ENCODE results near the gene RNF157. TPM values are rescaled to one million over a fixed set of nuclear protein-coding genes. Genes with fewer than 3 reads are reported as not detected.

Gene RNF157
- total RNA-seq, 2 experiments from 2014 or later, result 103 to 110 TPM

- Mint-ChIP-seq H3K9me3 (no peaks in the 10 kb centered on the region), H3K4me1 (peaks cover 3% of the 10 kb centered on the region), H3K27me3 (no peaks in the 10 kb centered on the region), H3K4me3 (no peak overlapping the region), H3K27ac (no peak overlapping the region), H3K36me3 (peaks cover 54% of the 10 kb centered on the region)
- DNase-seq (no peak), ATAC-seq (ENCODE audit: low read depth) (no peak)
- POLR2A ChIA-PET, result interaction anchor here (1.5 kb wide), 1 partner anchor 103 kb away, joined by 4 read pairs; no protein-coding TSS in a partner anchor
Observed at GRCh38 chr17:76161619-76162266, 78.5 kb downstream of the RNF157 start.

- POLR2A ChIA-PET, result interaction anchor here (1.2 kb wide), 1 partner anchor 18 kb away, joined by 3 read pairs; no protein-coding TSS in a partner anchor
- ATAC-seq (ENCODE audit: low read depth) (no peak), DNase-seq (no peak)
- Mint-ChIP-seq H3K27me3 (no peaks in the 10 kb centered on the region), H3K36me3 (peaks cover 52% of the 10 kb centered on the region), H3K4me3 (no peak overlapping the region), H3K9me3 (no peaks in the 10 kb centered on the region), H3K27ac (no peak overlapping the region), H3K4me1 (peaks cover 2% of the 10 kb centered on the region)
Observed at GRCh38 chr17:76160896-76161528, 79.3 kb downstream of the RNF157 start.

- Mint-ChIP-seq H3K27ac (no peak overlapping the region), H3K4me3 (no peak overlapping the region), H3K27me3 (no peaks in the 10 kb centered on the region), H3K9me3 (no peaks in the 10 kb centered on the region), H3K36me3 (peaks cover 46% of the 10 kb centered on the region), H3K4me1 (peaks cover 5% of the 10 kb centered on the region)
- POLR2A ChIA-PET, result no interaction called here
- DNase-seq (no peak), ATAC-seq (ENCODE audit: low read depth) (no peak)
Observed at GRCh38 chr17:76159157-76159556, 81.1 kb downstream of the RNF157 start.

GRCh38 chr17:76157759-76158158 lies 82.5 kb downstream of the RNF157 start:
- H3K27me3 Mint-ChIP-seq, result no peaks in the 10 kb centered on the region
- peak overlapping the region; percentile 44 for H3K27ac Mint-ChIP-seq
- H3K4me1 Mint-ChIP-seq, result peaks cover 11% of the 10 kb centered on the region
- POLR2A ChIA-PET, result no interaction called here
- H3K36me3 Mint-ChIP-seq, result peaks cover 38% of the 10 kb centered on the region
- no peaks in the 10 kb centered on the region for H3K9me3 Mint-ChIP-seq
- DNase-seq, result no peak
- no peak overlapping the region for H3K4me3 Mint-ChIP-seq
- ATAC-seq (ENCODE audit: low read depth), result no peak

- POLR2A ChIA-PET, result interaction anchor here (1.3 kb wide), 1 partner anchor 23 kb away, joined by 4 read pairs; no protein-coding TSS in a partner anchor
- H3K27ac Mint-ChIP-seq, result no peak overlapping the region
- DNase-seq (no peak), ATAC-seq (ENCODE audit: low read depth) (no peak)
- peaks cover 21% of the 10 kb centered on the region for H3K4me1 Mint-ChIP-seq
- H3K9me3 Mint-ChIP-seq, result no peaks in the 10 kb centered on the region
- no peak overlapping the region for H3K4me3 Mint-ChIP-seq
- no peaks in the 10 kb centered on the region for H3K27me3 Mint-ChIP-seq
- peaks cover 39% of the 10 kb centered on the region for H3K36me3 Mint-ChIP-seq
Observed at GRCh38 chr17:76156662-76156991, 83.7 kb downstream of the RNF157 start.

- no peaks in the 10 kb centered on the region for H3K27me3 Mint-ChIP-seq
- no peaks in the 10 kb centered on the region for H3K9me3 Mint-ChIP-seq
- H3K4me3 Mint-ChIP-seq, result no peak overlapping the region
- POLR2A ChIA-PET, result interaction anchor here (1.3 kb wide), 1 partner anchor 24 kb away, joined by 4 read pairs; no protein-coding TSS in a partner anchor
- peaks cover 39% of the 10 kb centered on the region for H3K36me3 Mint-ChIP-seq
- DNase-seq (no peak), ATAC-seq (ENCODE audit: low read depth) (no peak)
- no peak overlapping the region for H3K27ac Mint-ChIP-seq
- peaks cover 22% of the 10 kb centered on the region for H3K4me1 Mint-ChIP-seq
Observed at GRCh38 chr17:76155988-76156661, 84.2 kb downstream of the RNF157 start.

GRCh38 chr17:76154936-76155845 lies 85.1 kb downstream of the RNF157 start:
- ATAC-seq (ENCODE audit: low read depth) (no peak), DNase-seq (no peak)
- POLR2A ChIA-PET, result interaction anchor here (1.3 kb wide), 1 partner anchor 24 kb away, joined by 4 read pairs; no protein-coding TSS in a partner anchor
- H3K27ac Mint-ChIP-seq, result no peak overlapping the region
- H3K4me3 Mint-ChIP-seq, result no peak overlapping the region
- H3K36me3 Mint-ChIP-seq, result peaks cover 42% of the 10 kb centered on the region
- H3K27me3 Mint-ChIP-seq, result no peaks in the 10 kb centered on the region
- no peaks in the 10 kb centered on the region for H3K9me3 Mint-ChIP-seq
- H3K4me1 Mint-ChIP-seq, result peaks cover 24% of the 10 kb centered on the region

GRCh38 chr17:76154292-76154691 lies 86.0 kb downstream of the RNF157 start:
- Mint-ChIP-seq H3K36me3 (peaks cover 40% of the 10 kb centered on the region), H3K27me3 (no peaks in the 10 kb centered on the region), H3K4me1 (peaks cover 24% of the 10 kb centered on the region), H3K27ac (no peak overlapping the region), H3K9me3 (no peaks in the 10 kb centered on the region), H3K4me3 (no peak overlapping the region)
- POLR2A ChIA-PET, result interaction anchor here (0.5 to 1.1 kb wide), 2 partner anchors 9 to 48 kb away, joined by 3 to 4 read pairs; no protein-coding TSS in a partner anchor
- no peak for DNase-seq
- no peak for ATAC-seq (ENCODE audit: low read depth)

GRCh38 chr17:76153640-76154039 lies 86.7 kb downstream of the RNF157 start:
- ATAC-seq (ENCODE audit: low read depth) (no peak), DNase-seq (no peak)
- Mint-ChIP-seq H3K36me3 (peaks cover 41% of the 10 kb centered on the region), H3K4me3 (no peak overlapping the region), H3K4me1 (peaks cover 27% of the 10 kb centered on the region), H3K27ac (peak overlapping the region; percentile 11), H3K9me3 (no peaks in the 10 kb centered on the region), H3K27me3 (no peaks in the 10 kb centered on the region)
- POLR2A ChIA-PET, result interaction anchor here (0.5 to 1.1 kb wide), 2 partner anchors 8 to 49 kb away, joined by 3 to 4 read pairs; no protein-coding TSS in a partner anchor

GRCh38 chr17:76153202-76153601 lies 87.1 kb downstream of the RNF157 start:
- POLR2A ChIA-PET, result interaction anchor here (1.2 to 1.8 kb wide), 3 partner anchors 10 to 115 kb away, joined by 4 to 9 read pairs (median 6); partner anchors contain the start of gene FOXJ1
- peak overlapping the region; percentile 88 for H3K27ac Mint-ChIP-seq

GRCh38 chr17:76152591-76152990 lies 87.7 kb downstream of the RNF157 start:
- POLR2A ChIA-PET, result interaction anchor here (0.6 to 1.8 kb wide), 6 partner anchors 9 to 116 kb away, joined by 3 to 9 read pairs (median 5); partner anchors contain the start of gene FOXJ1
- Mint-ChIP-seq H3K36me3 (peaks cover 34% of the 10 kb centered on the region), H3K9me3 (no peaks in the 10 kb centered on the region), H3K27me3 (no peaks in the 10 kb centered on the region), H3K27ac (peak overlapping the region; percentile 88), H3K4me1 (peaks cover 29% of the 10 kb centered on the region), H3K4me3 (no peak overlapping the region)
- ATAC-seq (ENCODE audit: low read depth) (no peak), DNase-seq (no peak)

More at GRCh38 chr17:76153202-76153601, 87.1 kb downstream of the RNF157 start:
- no peak overlapping the region for H3K4me3 Mint-ChIP-seq
- no peaks in the 10 kb centered on the region for H3K9me3 Mint-ChIP-seq
- H3K27me3 Mint-ChIP-seq, result no peaks in the 10 kb centered on the region
- ATAC-seq (ENCODE audit: low read depth) (no peak), DNase-seq (no peak)
- peaks cover 39% of the 10 kb centered on the region for H3K36me3 Mint-ChIP-seq
- H3K4me1 Mint-ChIP-seq, result peaks cover 27% of the 10 kb centered on the region

GRCh38 chr17:76151896-76152454 lies 88.3 kb downstream of the RNF157 start:
- Mint-ChIP-seq H3K27ac (peak overlapping the region; percentile 88), H3K36me3 (peaks cover 31% of the 10 kb centered on the region), H3K9me3 (no peaks in the 10 kb centered on the region), H3K27me3 (no peaks in the 10 kb centered on the region), H3K4me1 (peaks cover 34% of the 10 kb centered on the region), H3K4me3 (peak overlapping the region; percentile 42)
- DNase-seq (no peak), ATAC-seq (ENCODE audit: low read depth) (peak; percentile 81)
- POLR2A ChIA-PET, result interaction anchor here (0.6 to 1.8 kb wide), 6 partner anchors 9 to 117 kb away, joined by 3 to 9 read pairs (median 5); partner anchors contain the start of gene FOXJ1

Data from activated naive CD8-positive, alpha-beta T cell treated with anti-CD3 and anti-CD28 coated beads, Interleukin-2, amount 10 ng/mL, durations not matched to agents 7 days and 5 days (primary cell).